Ishikawa (cell line): Measurements from ENCODE around the gene MLANA.

ENCODE experiments used
- CEBPB ChIP-seq: IDR thresholded peaks from 2 replicates; pipeline ENCODE4 v1.6.1; 2012
- CREB1 ChIP-seq: IDR thresholded peaks from 2 replicates; pipeline ENCODE4 v1.6.1; 2012; ENCODE audit warnings: low read depth
- EGR1 ChIP-seq: IDR thresholded peaks from 2 replicates; pipeline ENCODE4 v1.6.1; 2012
- EP300 ChIP-seq: IDR thresholded peaks from 2 replicates; pipeline ENCODE4 v1.6.1; 2012; ENCODE audit warnings: borderline replicate concordance
- FOXM1 ChIP-seq: IDR thresholded peaks from 2 replicates; pipeline ENCODE4 v1.6.1; 2012; ENCODE audit warnings: low read depth, borderline replicate concordance
- NFIC ChIP-seq: IDR thresholded peaks from 2 replicates; pipeline ENCODE4 v1.6.1; 2012
- RAD21 ChIP-seq: IDR thresholded peaks from 2 replicates; pipeline ENCODE4 v1.6.1; 2012; ENCODE audit warnings: low read depth
- REST ChIP-seq: IDR thresholded peaks from 2 replicates; pipeline ENCODE4 v1.6.1; 2012; ENCODE audit warnings: low read depth, mild to moderate bottlenecking
- TAF1 ChIP-seq: IDR thresholded peaks from 2 replicates; pipeline ENCODE4 v1.6.1; 2012; ENCODE audit warnings: low read depth, mild to moderate bottlenecking
- TCF12 ChIP-seq: IDR thresholded peaks from 2 replicates; pipeline ENCODE4 v1.6.1; 2012; ENCODE audit warnings: low read depth
- TEAD4 ChIP-seq: IDR thresholded peaks from 2 replicates; pipeline ENCODE4 v1.6.1; 2012
- USF1 ChIP-seq: IDR thresholded peaks from 2 replicates; pipeline ENCODE4 v1.6.1; 2012
- YY1 ChIP-seq: IDR thresholded peaks from 2 replicates; pipeline ENCODE4 v1.6.1; 2012; ENCODE audit warnings: low read depth
- ZBTB7A ChIP-seq: IDR thresholded peaks from 2 replicates; pipeline ENCODE4 v1.6.1; 2012; ENCODE audit warnings: low read depth
- TF ChIP-seq, protein P1 (sequence below): IDR thresholded peaks from 2 replicates; pipeline ENCODE4 v1.6.1; 2012

The MLANA gene

DNA sequence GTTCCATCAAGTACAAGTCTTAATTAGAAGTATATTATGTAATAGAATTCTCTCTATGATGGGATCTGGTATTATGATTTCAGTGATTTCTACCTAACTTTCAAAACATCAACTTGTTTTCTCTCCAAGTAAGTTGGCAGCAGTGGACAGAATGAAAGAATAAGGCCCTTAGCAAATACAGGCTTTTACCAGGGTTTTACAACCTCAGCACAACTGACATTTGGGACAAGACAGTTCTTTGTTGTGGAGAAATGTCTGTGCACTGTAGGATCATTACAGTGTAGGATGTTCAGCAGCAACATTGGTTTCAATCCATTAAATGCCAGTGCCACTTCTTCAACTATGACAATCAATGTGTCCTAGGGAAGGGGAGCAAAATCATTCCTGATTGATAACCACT lies 48.8 kb downstream of the MLANA start:
- TF ChIP-seq YY1 (no peak), NFIC (no peak), TCF12 (no peak), TAF1 (no peak), CEBPB (no peak), REST (no peak), RAD21 (no peak), EGR1 (no peak), CREB1 (no peak), TEAD4 (no peak)

- TF ChIP-seq, protein P1, sequence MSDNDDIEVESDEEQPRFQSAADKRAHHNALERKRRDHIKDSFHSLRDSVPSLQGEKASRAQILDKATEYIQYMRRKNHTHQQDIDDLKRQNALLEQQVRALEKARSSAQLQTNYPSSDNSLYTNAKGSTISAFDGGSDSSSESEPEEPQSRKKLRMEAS: no peak
- no peak for TF ChIP-seq EP300
- TF ChIP-seq RAD21: no peak
- no peak for TF ChIP-seq FOXM1
- TF ChIP-seq YY1: no peak
- no peak for TF ChIP-seq TAF1
- TF ChIP-seq REST: no peak
- no peak for TF ChIP-seq TCF12
- TF ChIP-seq ZBTB7A: no peak
- TF ChIP-seq CREB1: no peak
- TF ChIP-seq TEAD4: no peak
- no peak for TF ChIP-seq NFIC
- TF ChIP-seq EGR1: no peak
- TF ChIP-seq USF1: no peak
- no peak for TF ChIP-seq CEBPB
Measured at GRCh38 chr9:5941214-5941613, 50.5 kb downstream of the MLANA start.

GRCh38 chr9:5945112-5945511 lies 54.4 kb downstream of the MLANA start:
- TF ChIP-seq, protein P1: no peak
- TF ChIP-seq FOXM1 (no peak), NFIC (no peak), ZBTB7A (no peak), EP300 (no peak)

DNA sequence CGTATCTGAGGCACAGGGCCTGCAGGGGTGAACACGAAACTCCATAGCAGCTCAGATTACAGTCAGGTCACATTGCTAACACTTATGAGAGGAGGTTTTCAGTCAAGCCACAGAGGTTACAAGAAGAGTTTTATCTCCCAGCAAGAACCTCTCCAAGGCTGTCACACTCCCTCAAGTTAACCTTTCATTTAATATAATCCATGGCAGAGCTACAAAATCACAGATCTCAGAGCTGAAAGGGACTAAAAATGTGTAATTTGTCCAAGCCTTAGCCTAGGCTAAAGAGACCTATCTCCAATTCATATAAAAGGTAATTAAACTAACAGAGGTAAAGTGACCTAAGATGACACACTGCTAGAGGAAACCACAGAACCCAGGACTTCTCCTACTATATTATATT lies 57.2 kb downstream of the MLANA start:
- TF ChIP-seq, protein P1: 0 out of 2 replicates have a peak, but pooled peaks have one; percentile 26
- TF ChIP-seq RAD21: no peak

DNA sequence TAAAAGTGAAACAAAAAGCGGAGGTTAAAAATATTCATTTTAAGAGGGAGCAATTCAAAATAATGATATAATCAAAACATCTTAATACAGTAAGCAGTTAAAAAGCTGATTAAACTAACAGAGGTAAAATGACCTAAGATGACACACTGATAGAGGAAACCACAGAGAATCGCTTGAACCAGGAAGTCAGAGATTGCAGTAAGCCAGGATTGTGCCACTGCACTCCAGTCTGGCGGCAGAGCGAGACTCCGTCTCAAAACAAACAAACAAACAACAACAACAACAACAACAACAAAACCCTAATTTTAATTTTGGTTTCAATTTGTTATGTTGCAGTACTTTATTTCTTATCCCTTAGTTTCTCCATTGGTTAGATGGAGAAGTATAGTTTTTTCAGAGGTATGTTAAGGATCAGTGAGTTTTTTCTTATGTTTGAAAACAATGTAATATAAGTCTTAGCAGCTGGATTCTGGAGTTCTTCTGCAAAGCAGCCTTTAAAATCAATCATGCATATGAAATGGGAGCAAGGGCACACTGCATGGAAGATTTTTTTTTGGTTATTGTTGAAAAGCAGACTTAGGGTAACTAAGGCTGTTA lies 58.5 kb downstream of the MLANA start:
- TF ChIP-seq EGR1 (no peak), FOXM1 (no peak), YY1 (no peak), USF1 (no peak), TCF12 (no peak), TAF1 (no peak), TEAD4 (no peak), CREB1 (no peak), CEBPB (no peak), RAD21 (no peak), ZBTB7A (no peak), NFIC (no peak), REST (no peak)
- TF ChIP-seq, protein P1: no peak
